GM10248 (cell line): ENCODE results near the gene SPTB.

ENCODE experiments used
- CTCF ChIA-PET: fragments of 300-600 bp; sonication (Branson Sonifier 250); formaldehyde crosslinking; extraction: SDS; loops from one replicate; lab custom pipeline; 2021; ENCODE audit warnings: antibody characterized with exemption; lab: Yijun Ruan, JAX
- POLR2A ChIA-PET: fragments of 350-650 bp; sonication (Branson Sonifier 250); formaldehyde crosslinking; extraction: SDS; loops from one replicate; lab custom pipeline; 2020; ENCODE audit warnings: antibody characterized with exemption; lab: Yijun Ruan, JAX
- DNase-seq: peaks from one replicate; pipeline ENCODE4 v3.0.0; 2012; ENCODE audit errors: extremely low spot score
- CTCF ChIP-seq: IDR thresholded peaks from 2 replicates; pipeline ENCODE4 v1.5.1; 2012; ENCODE audit warnings: mild to moderate bottlenecking, low read depth; ENCODE audit errors: extremely low read depth, missing control alignments, control extremely low read depth

SPTB gene

GRCh38 chr14:64849940-64850339 lies 29.8 kb downstream of the SPTB start:
- CTCF ChIA-PET, result no interaction called here
- no peak for DNase-seq
- POLR2A ChIA-PET, result no interaction called here
- TF ChIP-seq CTCF, result no peak

DNA sequence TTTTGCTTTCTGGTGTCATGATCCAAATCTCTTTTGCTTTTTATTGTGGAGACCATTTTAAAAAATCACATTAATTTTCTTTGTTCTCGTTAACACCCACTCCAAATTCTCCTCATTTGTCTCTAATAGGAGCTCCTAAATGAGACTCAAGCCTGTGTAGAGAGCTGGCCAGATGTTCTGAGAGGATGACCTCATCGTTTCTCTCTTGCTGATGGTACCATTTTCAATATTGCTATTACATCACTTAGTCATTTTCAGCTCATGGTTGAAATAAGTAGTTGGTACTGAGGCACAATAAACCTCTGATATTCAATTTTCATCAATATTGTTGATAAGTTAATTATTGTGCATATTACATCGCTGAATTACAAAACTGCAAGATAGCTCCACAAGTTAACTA lies 31.5 kb downstream of the SPTB start:
- ChIA-PET CTCF (interaction anchor here (0.8 to 2.2 kb wide), 5 partner anchors 14 to 43 kb away, joined by 3 to 13 read pairs (median 4); no protein-coding TSS in a partner anchor), POLR2A (no interaction called here)
- peak; percentile 31 for DNase-seq
- TF ChIP-seq CTCF, result no peak

- no peak for TF ChIP-seq CTCF
- DNase-seq, result no peak
- CTCF ChIA-PET, result interaction anchor here (0.9 to 3.5 kb wide), 2 partner anchors 11 to 46 kb away, joined by 3 to 14 read pairs; no protein-coding TSS in a partner anchor
- POLR2A ChIA-PET, result no interaction called here
Measured at GRCh38 chr14:64846319-64846718, 33.4 kb downstream of the SPTB start.

- ChIA-PET CTCF (interaction anchor here (0.9 to 3.5 kb wide), 3 partner anchors 11 to 46 kb away, joined by 3 to 14 read pairs (median 3); no protein-coding TSS in a partner anchor), POLR2A (no interaction called here)
- no peak for TF ChIP-seq CTCF
- no peak for DNase-seq
Measured at GRCh38 chr14:64845878-64846277, 33.8 kb downstream of the SPTB start.

GRCh38 chr14:64844969-64845536 lies 34.7 kb downstream of the SPTB start:
- POLR2A ChIA-PET, result no interaction called here
- CTCF ChIA-PET, result interaction anchor here (0.9 to 3.5 kb wide), 4 partner anchors 19 to 47 kb away, joined by 3 to 14 read pairs (median 4); no protein-coding TSS in a partner anchor
- no peak for DNase-seq
- no peak for TF ChIP-seq CTCF

- CTCF ChIA-PET, result interaction anchor here (0.8 to 3.5 kb wide), 4 partner anchors 18 to 176 kb away, joined by 3 to 14 read pairs (median 4); no protein-coding TSS in a partner anchor
- TF ChIP-seq CTCF, result no peak
- peak; percentile 53 for DNase-seq
- POLR2A ChIA-PET, result no interaction called here
Measured at GRCh38 chr14:64844272-64844671, 35.4 kb downstream of the SPTB start.

DNA sequence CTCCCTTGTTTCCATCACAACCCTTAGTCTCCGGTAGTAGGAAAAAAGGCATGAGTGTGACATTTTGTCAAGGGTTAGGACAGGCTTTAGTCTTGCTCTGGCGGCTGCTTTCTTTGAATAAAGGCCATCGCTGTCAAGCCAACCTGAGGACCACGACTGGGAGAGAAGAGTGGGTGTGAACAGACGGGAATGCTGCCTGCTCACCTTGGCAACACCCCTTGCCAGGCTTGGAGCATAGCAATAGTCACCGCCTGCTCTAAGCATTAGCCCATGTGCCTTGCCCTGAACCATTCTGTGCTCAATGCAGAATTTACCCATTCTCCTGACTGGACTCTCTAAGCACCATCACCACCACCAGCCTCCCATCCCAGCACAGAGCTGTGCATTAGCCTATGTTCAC lies 36.2 kb downstream of the SPTB start:
- POLR2A ChIA-PET, result no interaction called here
- no peak for TF ChIP-seq CTCF
- CTCF ChIA-PET, result interaction anchor here (3.5 kb wide), 1 partner anchor 48 kb away, joined by 14 read pairs; no protein-coding TSS in a partner anchor
- no peak for DNase-seq
